Smooth muscle cell of bladder (primary cell): ENCODE data around the gene GPR17. TPM values are rescaled to one million over a fixed set of nuclear protein-coding genes. Genes with fewer than 3 reads are reported as not detected.

Experiments used
- total RNA-seq: library from RNA; depleted of rRNA; stranded (reverse); fragments of >200 nt; gene quantifications from 2 replicates; pipeline ENCODE4 v1.2.3, GENCODE V29; 2014

The GPR17 gene
- not detected in 2 replicates for total RNA-seq

DNA sequence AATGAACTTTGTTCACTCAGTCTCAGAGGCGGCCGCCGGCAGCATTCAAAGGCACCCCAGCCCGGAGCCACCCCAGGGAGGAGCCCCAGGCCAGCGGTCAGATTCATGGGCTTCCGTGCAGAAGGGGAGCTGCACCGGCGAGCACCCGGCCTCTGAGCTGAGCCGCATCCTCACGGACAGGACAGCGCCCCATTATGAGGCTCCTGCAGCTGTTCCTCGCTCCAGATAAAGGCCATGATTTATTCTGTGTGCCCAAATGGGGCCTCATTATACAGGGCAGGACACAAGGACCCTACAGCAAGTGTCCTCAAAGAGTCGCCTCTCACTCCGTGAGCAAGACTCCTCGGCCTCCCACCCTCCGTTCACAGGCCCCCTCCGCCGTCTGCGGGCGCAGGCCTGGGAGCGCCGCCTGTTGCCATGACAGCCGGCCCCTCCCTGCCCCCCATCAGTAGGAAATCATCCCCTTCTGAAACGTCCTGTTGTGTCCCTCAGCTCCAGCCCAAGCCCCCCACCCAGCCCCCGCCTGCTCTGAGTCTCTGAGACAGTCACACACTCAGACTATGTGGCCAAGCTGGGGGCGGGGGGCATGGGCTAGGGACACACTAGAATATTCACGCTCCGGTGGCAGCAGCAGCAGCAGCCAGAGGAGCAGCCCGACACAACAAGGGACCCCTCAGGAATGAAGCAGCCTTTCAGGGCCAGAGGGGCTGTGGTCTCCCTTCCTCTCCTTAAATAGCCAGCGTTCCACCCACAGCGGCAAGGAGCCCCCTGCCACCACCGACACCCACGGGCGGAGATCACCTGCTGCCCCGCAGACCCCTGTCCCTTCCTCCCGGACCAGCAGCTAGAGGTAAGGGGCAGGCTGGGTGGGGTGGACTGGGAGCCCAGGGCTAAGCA, at the start of gene GPR17:
Gene GPR17 (plus strand): TSS at position 759 of the 897 bp plus-strand sequence. CDS start 4,583 bp downstream, outside the sequence.

DNA sequence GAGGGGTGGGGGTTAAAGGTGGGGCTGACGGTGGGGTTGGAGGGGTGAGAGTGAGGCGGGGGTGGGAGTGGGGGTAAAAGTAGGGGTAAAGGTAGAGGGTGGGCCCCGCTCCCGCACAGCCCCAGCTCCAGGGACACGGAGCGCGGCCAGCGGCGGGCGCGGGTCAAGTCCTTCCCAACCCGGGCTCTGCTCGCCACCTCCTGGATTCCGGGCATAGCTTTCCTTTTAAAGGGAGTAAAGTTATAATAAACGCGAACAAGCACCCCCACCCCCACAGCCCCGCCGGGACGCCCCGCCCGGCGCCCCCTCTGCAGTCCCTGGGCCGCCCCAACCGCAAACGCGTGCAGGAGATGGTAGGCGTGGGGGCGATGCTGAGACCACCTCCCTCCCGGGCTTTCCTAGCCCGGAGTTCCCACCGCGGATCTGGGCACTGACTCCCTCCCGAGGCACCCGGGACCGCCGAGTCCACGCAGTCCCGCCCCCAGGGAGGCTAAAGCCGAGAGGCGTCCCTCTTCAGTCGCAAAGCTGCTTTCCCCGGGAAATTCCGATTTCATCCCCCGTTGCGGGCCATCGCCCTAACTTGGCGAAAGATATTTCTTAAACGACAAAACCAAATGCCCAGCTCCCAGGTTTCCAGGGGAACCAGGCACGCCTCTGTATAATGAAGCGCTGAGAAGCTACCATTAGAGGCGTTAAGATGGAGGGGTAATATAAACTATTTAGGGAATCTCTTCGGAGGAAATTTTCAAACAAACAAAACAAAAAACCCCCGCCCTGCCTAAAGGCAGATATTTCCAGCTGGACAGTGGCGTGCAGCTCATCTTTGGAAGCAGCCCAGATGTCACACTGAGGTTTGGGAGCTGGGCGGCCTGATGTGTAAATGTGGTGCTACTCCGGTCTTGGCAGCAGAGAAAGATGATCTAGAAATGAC, 29.6 kb downstream of the GPR17 start, which contains the start of gene LIMS2:
Gene LIMS2 (minus strand): TSS at position 200 of the 931 bp plus-strand sequence. CDS start 506 bp downstream, outside the sequence.

DNA sequence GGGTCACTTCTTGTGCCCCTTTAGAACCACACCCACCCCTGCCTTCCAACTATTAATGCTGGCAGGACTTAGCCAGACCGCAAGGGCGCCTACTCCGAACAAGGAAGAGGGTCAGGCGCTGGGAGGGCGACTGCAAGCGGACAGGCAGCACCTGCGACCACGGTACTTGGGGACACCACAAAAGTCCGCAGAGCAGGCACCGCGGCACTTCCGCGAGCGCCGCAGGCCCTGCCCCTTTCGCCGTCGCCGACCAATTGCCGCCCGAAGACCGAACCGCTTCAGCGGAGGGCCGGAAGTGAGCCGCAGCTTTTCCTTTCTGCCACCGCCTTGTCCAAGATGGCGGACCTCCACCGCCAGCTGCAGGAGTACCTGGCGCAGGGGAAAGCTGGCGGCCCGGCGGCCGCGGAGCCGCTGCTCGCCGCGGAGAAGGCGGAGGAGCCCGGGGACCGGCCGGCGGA, 55.3 kb downstream of the GPR17 start, which contains the start of gene SFT2D3:
Gene SFT2D3 (plus strand): TSS at position 305 of the 458 bp plus-strand sequence. CDS start 32 bp downstream, at position 337.

Other genes with a start within 250 kb of the GPR17 start
- not detected in 2 replicates for gene PROC, start 227.7 kb upstream of the GPR17 start, total RNA-seq
- gene IWS1, start 119.7 kb upstream of the GPR17 start, total RNA-seq: 43.0 and 45.1 TPM in 2 replicates
- gene MYO7B, start 110.5 kb upstream of the GPR17 start, total RNA-seq: not detected in 2 replicates
- gene LIMS2, start 29.4 kb downstream of the GPR17 start, total RNA-seq: 2.8 and 3.1 TPM in 2 replicates
- 3.5 and 3.8 TPM in 2 replicates for gene SFT2D3, start 55.3 kb downstream of the GPR17 start, total RNA-seq
- gene WDR33, start 165.0 kb downstream of the GPR17 start, total RNA-seq: 17.8 and 20.1 TPM in 2 replicates
- 15.8 and 20.9 TPM in 2 replicates for gene POLR2D, start 212.0 kb downstream of the GPR17 start, total RNA-seq
- 13.4 and 14.2 TPM in 2 replicates for gene AMMECR1L, start 239.8 kb downstream of the GPR17 start, total RNA-seq